ENCODE results near the gene TBC1D22A. TPM values are rescaled to one million over a fixed set of nuclear protein-coding genes. Genes with fewer than 3 reads are reported as not detected.
"Not testable (repeated sequence)": the region's sequence is repeated elsewhere in the genome, so short reads cannot be mapped to it uniquely, and the experiment has no call there.

TBC1D22A gene
- total RNA-seq, 6 experiments from 2014 or later, result 20.4 to 24.1 (median 22.2) TPM

DNA sequence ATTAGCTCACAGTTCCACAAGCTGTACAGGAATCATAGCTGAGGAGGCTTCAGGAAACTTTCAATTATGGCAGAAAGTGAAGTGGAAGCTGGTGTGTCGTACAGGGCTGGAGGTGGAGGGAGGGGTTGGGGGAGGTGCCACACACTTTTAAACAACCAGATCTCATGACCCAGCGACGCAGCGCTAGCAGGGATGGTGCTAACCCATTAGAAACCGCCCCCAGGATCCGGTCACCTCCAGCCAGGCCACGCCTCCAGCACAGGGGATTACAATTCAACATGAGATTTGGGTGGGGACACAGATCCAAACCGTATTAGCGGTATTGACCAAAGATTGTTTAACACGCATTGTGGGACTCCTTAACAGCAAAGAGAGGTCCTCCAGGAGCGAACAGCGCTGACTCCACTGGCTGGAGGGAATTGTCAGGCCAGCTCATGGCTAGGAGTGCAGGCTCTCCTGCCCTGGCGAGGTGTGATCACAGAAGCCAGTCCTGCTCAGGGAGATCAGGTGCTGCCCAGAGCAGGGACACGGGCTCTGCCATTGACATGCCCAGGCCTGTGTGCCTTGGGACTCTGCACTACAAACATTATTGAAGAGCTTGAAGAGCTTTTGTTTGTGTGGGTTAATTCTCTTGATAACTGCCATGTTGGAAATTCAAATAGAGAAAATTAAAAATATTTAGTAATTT lies 215.3 kb downstream of the TBC1D22A start:
- Mint-ChIP-seq H3K4me3 (no peak overlapping the region), H3K36me3 (ENCODE audit: low read depth) (peaks cover 31% of the 10 kb centered on the region), H3K4me1 (ENCODE audit: low read depth) (peaks cover 7% of the 10 kb centered on the region), H3K27me3 (ENCODE audit: insufficient read depth) (no peaks in the 10 kb centered on the region; the same call in 1 of the 2 replicates), H3K27ac (no peak overlapping the region), H3K9me3 (no peaks in the 10 kb centered on the region)
- TF ChIP-seq, protein P1, sequence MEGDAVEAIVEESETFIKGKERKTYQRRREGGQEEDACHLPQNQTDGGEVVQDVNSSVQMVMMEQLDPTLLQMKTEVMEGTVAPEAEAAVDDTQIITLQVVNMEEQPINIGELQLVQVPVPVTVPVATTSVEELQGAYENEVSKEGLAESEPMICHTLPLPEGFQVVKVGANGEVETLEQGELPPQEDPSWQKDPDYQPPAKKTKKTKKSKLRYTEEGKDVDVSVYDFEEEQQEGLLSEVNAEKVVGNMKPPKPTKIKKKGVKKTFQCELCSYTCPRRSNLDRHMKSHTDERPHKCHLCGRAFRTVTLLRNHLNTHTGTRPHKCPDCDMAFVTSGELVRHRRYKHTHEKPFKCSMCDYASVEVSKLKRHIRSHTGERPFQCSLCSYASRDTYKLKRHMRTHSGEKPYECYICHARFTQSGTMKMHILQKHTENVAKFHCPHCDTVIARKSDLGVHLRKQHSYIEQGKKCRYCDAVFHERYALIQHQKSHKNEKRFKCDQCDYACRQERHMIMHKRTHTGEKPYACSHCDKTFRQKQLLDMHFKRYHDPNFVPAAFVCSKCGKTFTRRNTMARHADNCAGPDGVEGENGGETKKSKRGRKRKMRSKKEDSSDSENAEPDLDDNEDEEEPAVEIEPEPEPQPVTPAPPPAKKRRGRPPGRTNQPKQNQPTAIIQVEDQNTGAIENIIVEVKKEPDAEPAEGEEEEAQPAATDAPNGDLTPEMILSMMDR (IDR thresholded peaks at IDR 0.05), result no peak
- no peak for DNase-seq

GRCh38 chr22:46978668-46979067 lies 216.2 kb downstream of the TBC1D22A start:
- DNase-seq; H3K4me3 Mint-ChIP-seq; H3K27me3 Mint-ChIP-seq (ENCODE audit: insufficient read depth); H3K9me3 Mint-ChIP-seq; H3K27ac Mint-ChIP-seq: not testable (repeated sequence)
- H3K4me1 Mint-ChIP-seq (ENCODE audit: low read depth), result peaks cover 15% of the 10 kb centered on the region
- peaks cover 31% of the 10 kb centered on the region for H3K36me3 Mint-ChIP-seq (ENCODE audit: low read depth)

DNA sequence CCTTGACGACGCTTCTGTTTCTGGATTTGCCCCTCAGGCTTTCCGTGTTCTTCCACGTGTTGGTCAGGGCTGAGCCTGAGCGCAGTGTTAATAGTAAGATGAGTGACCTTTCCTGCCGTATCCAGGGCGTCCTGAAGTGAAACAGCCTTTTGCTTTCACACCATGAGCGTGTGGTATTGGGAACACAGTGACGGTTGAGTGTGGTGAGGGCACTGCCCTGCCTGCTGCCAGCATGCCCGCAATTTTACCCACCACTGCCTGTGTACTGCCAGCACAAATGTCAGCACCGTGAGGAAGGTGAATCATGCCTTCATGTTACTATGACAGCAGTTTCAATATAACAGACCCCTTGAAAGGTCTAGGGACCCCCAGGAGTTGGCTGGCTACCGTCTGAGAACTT lies 217.1 kb downstream of the TBC1D22A start:
- no peak for DNase-seq
- Mint-ChIP-seq H3K9me3 (no peaks in the 10 kb centered on the region), H3K36me3 (ENCODE audit: low read depth) (peaks cover 31% of the 10 kb centered on the region), H3K4me3 (no peak overlapping the region), H3K27ac (no peak overlapping the region), H3K27me3 (ENCODE audit: insufficient read depth) (no peaks in the 10 kb centered on the region; the same call in 1 of the 2 replicates), H3K4me1 (ENCODE audit: low read depth) (peaks cover 20% of the 10 kb centered on the region)
- TF ChIP-seq, protein P1 (IDR thresholded peaks at IDR 0.05), result no peak

- Mint-ChIP-seq H3K27me3 (ENCODE audit: insufficient read depth) (peaks cover 3% of the 10 kb centered on the region; the same call in 1 of the 2 replicates), H3K4me3 (no peak overlapping the region), H3K4me1 (ENCODE audit: low read depth) (peaks cover 28% of the 10 kb centered on the region), H3K9me3 (no peaks in the 10 kb centered on the region), H3K27ac (no peak overlapping the region), H3K36me3 (ENCODE audit: low read depth) (peaks cover 27% of the 10 kb centered on the region)
- TF ChIP-seq, protein P1 (IDR thresholded peaks at IDR 0.05), result no peak
- no peak for DNase-seq
Observed at GRCh38 chr22:46980392-46980791, 217.9 kb downstream of the TBC1D22A start.

DNA sequence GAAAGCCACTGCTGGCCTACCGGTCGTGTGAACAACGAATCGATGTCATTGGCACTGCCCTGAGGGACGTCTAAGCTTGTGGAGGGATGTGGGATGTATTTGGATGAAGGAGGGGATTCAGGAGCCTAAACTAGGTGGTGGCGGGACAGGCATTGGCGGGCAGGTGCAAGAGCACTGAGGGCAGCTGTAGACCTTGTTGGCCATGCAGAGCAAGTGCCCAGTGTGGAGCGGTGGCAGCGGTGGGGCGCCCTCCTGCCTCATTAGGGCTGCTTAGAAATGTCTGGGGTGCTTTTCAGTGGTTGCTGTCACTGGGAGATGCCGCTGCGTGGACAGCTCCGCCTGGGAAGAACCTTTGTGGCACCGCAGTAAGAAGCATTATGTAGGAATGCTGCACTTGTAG lies 220.2 kb downstream of the TBC1D22A start:
- Mint-ChIP-seq H3K27me3 (ENCODE audit: insufficient read depth) (peaks cover 3% of the 10 kb centered on the region; the same call in 1 of the 2 replicates), H3K9me3 (no peaks in the 10 kb centered on the region), H3K4me1 (ENCODE audit: low read depth) (peaks cover 35% of the 10 kb centered on the region), H3K27ac (no peak overlapping the region; the same call in 1 of the 2 replicates), H3K4me3 (no peak overlapping the region), H3K36me3 (ENCODE audit: low read depth) (peaks cover 12% of the 10 kb centered on the region)
- DNase-seq, result no peak
- TF ChIP-seq, protein P1 (IDR thresholded peaks at IDR 0.05), result no peak

DNA sequence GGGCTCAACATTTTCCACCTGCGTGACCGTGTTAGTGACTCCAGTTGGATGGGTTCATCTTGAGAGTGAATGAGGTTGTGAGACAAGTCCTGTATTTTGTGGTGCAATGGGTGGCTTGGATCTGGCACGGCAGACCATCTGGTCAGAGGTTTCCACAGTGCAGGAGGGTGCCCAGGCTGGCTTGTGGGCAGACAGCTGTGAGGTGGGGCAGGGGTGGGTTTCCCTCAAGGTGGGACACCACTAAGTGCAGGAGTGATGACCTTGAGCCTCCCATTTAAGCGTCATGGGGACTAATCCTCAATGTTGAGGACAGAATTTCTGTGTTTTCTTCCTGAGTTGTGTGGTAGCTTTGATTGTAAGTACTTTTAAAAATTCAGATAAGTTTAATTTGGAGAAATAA lies 220.6 kb downstream of the TBC1D22A start:
- Mint-ChIP-seq H3K27ac (no peak overlapping the region), H3K4me1 (ENCODE audit: low read depth) (peaks cover 35% of the 10 kb centered on the region), H3K36me3 (ENCODE audit: low read depth) (peaks cover 12% of the 10 kb centered on the region), H3K4me3 (no peak overlapping the region), H3K9me3 (no peaks in the 10 kb centered on the region), H3K27me3 (ENCODE audit: insufficient read depth) (peaks cover 3% of the 10 kb centered on the region; the same call in 1 of the 2 replicates)
- no peak for DNase-seq
- TF ChIP-seq, protein P1 (IDR thresholded peaks at IDR 0.05), result no peak

Data from HFFc6 (cell line).